Measurements from ENCODE around the gene RASGRP1.

RASGRP1 gene

GRCh38 chr15:38564557-38565286 lies at the start of gene RASGRP1:
RASGRP1 (minus strand) TSS chr15:38564814; CDS start chr15:38564628, 186 bp downstream.
- DNase-seq (ENCODE audit: extremely low spot score), result peak; percentile 58
- TF ChIP-seq L3MBTL2 (conservative IDR thresholded peaks at IDR 0.05), result peak; percentile 84
- no peak for TF ChIP-seq FOXA1 (IDR thresholded peaks at IDR 0.05)
- POLR2A ChIA-PET, result no interaction called here
- CTCF ChIA-PET, result interaction anchor here (0.7 to 1.4 kb wide), 11 partner anchors 12 to 143 kb away, joined by 3 to 17 read pairs (median 3); no protein-coding TSS in a partner anchor

- POLR2A ChIA-PET, result no interaction called here
- DNase-seq (ENCODE audit: extremely low spot score), result no peak
- CTCF ChIA-PET, result no interaction called here
- no peak for TF ChIP-seq ELF4 (IDR thresholded peaks at IDR 0.05)
- no peak for TF ChIP-seq FOXK2 (IDR thresholded peaks at IDR 0.05)
- TF ChIP-seq SUZ12 (IDR thresholded peaks at IDR 0.05), result no peak
- TF ChIP-seq L3MBTL2 (conservative IDR thresholded peaks at IDR 0.05), result no peak
- TF ChIP-seq ARNT (IDR thresholded peaks at IDR 0.05), result no peak
- TF ChIP-seq TARDBP (IDR thresholded peaks at IDR 0.05), result no peak
- TF ChIP-seq CTBP1 (IDR thresholded peaks at IDR 0.05; ENCODE audit: borderline replicate concordance), result no peak
- no peak for TF ChIP-seq FOXM1 (IDR thresholded peaks at IDR 0.05; ENCODE audit: borderline replicate concordance)
These were observed 48.5 kb upstream of the RASGRP1 start for GRCh38 chr15:38613085-38613484.

- DNase-seq (ENCODE audit: extremely low spot score), result no peak
- ChIA-PET POLR2A (no interaction called here), CTCF (no interaction called here)
- TF ChIP-seq TARDBP (IDR thresholded peaks at IDR 0.05), result no peak
- TF ChIP-seq FOXM1 (IDR thresholded peaks at IDR 0.05; ENCODE audit: borderline replicate concordance), result no peak
- TF ChIP-seq SP1 (IDR thresholded peaks at IDR 0.05), result no peak
- TF ChIP-seq ZNF384 (IDR thresholded peaks at IDR 0.05), result no peak
These were observed 47.7 kb upstream of the RASGRP1 start for GRCh38 chr15:38612159-38612863.

- TF ChIP-seq FOXM1 (IDR thresholded peaks at IDR 0.05; ENCODE audit: borderline replicate concordance), result no peak
- TF ChIP-seq L3MBTL2 (conservative IDR thresholded peaks at IDR 0.05), result no peak
- no peak for TF ChIP-seq LEF1 (IDR thresholded peaks at IDR 0.05; ENCODE audit: borderline replicate concordance)
- no peak for TF ChIP-seq ELF4 (IDR thresholded peaks at IDR 0.05)
- no peak for TF ChIP-seq SP1 (IDR thresholded peaks at IDR 0.05)
- no peak for TF ChIP-seq FOXA1 (IDR thresholded peaks at IDR 0.05)
- TF ChIP-seq HDGF (IDR thresholded peaks at IDR 0.05; ENCODE audit: borderline replicate concordance), result no peak
- TF ChIP-seq ZNF384 (IDR thresholded peaks at IDR 0.05), result no peak
- CTCF ChIA-PET, result interaction anchor here (0.6 kb wide), 1 partner anchor 84 kb away, joined by 3 read pairs; no protein-coding TSS in a partner anchor
- no peak for DNase-seq (ENCODE audit: extremely low spot score)
- POLR2A ChIA-PET, result no interaction called here
These were observed 46.6 kb upstream of the RASGRP1 start for GRCh38 chr15:38611228-38611627.

GRCh38 chr15:38610748-38611147 lies 46.1 kb upstream of the RASGRP1 start:
- DNase-seq (ENCODE audit: extremely low spot score), result peak; percentile 16
- ChIA-PET CTCF (no interaction called here), POLR2A (no interaction called here)
- TF ChIP-seq SUZ12 (IDR thresholded peaks at IDR 0.05) (no peak), FOXM1 (IDR thresholded peaks at IDR 0.05; ENCODE audit: borderline replicate concordance) (no peak), HDGF (IDR thresholded peaks at IDR 0.05; ENCODE audit: borderline replicate concordance) (no peak), NFRKB (IDR thresholded peaks at IDR 0.05) (no peak)

GRCh38 chr15:38609097-38609738 lies 44.6 kb upstream of the RASGRP1 start:
- no peak for TF ChIP-seq ARNT (IDR thresholded peaks at IDR 0.05)
- no peak for TF ChIP-seq FOXA1 (IDR thresholded peaks at IDR 0.05)
- no peak for TF ChIP-seq FOXK2 (IDR thresholded peaks at IDR 0.05)
- no peak for TF ChIP-seq BHLHE40 (IDR thresholded peaks at IDR 0.05; ENCODE audit: borderline replicate concordance)
- no peak for TF ChIP-seq ELF4 (IDR thresholded peaks at IDR 0.05)
- TF ChIP-seq SUZ12 (IDR thresholded peaks at IDR 0.05), result no peak
- TF ChIP-seq TARDBP (IDR thresholded peaks at IDR 0.05), result no peak
- TF ChIP-seq FOXM1 (IDR thresholded peaks at IDR 0.05; ENCODE audit: borderline replicate concordance), result no peak
- no peak for TF ChIP-seq SP1 (IDR thresholded peaks at IDR 0.05)
- POLR2A ChIA-PET, result no interaction called here
- DNase-seq (ENCODE audit: extremely low spot score), result no peak
- CTCF ChIA-PET, result no interaction called here

GRCh38 chr15:38608682-38609081 lies 44.1 kb upstream of the RASGRP1 start:
- no peak for DNase-seq (ENCODE audit: extremely low spot score)
- TF ChIP-seq SP1 (IDR thresholded peaks at IDR 0.05) (no peak), SUZ12 (IDR thresholded peaks at IDR 0.05) (no peak), ELF4 (IDR thresholded peaks at IDR 0.05) (no peak), FOXK2 (IDR thresholded peaks at IDR 0.05) (no peak), HDGF (IDR thresholded peaks at IDR 0.05; ENCODE audit: borderline replicate concordance) (no peak), FOXM1 (IDR thresholded peaks at IDR 0.05; ENCODE audit: borderline replicate concordance) (no peak), CTBP1 (IDR thresholded peaks at IDR 0.05; ENCODE audit: borderline replicate concordance) (no peak), ZNF384 (IDR thresholded peaks at IDR 0.05) (no peak), TARDBP (IDR thresholded peaks at IDR 0.05) (no peak), BHLHE40 (IDR thresholded peaks at IDR 0.05; ENCODE audit: borderline replicate concordance) (no peak), ARNT (IDR thresholded peaks at IDR 0.05) (no peak), LEF1 (IDR thresholded peaks at IDR 0.05; ENCODE audit: borderline replicate concordance) (no peak), L3MBTL2 (conservative IDR thresholded peaks at IDR 0.05) (no peak), FOXA1 (IDR thresholded peaks at IDR 0.05) (no peak), PKNOX1 (IDR thresholded peaks at IDR 0.05) (no peak), NFRKB (IDR thresholded peaks at IDR 0.05) (no peak)
- ChIA-PET CTCF (no interaction called here), POLR2A (no interaction called here)
